ENCODE results near the gene NAAA. TPM values are rescaled to one million over a fixed set of nuclear protein-coding genes. Genes with fewer than 3 reads are reported as not detected.

The NAAA gene
- total RNA-seq, 6 experiments from 2014 or later, result 27.1 to 33.8 (median 30.4) TPM

- peaks cover 16% of the 10 kb centered on the region for H3K27me3 Mint-ChIP-seq (ENCODE audit: insufficient read depth)
- H3K9me3 Mint-ChIP-seq, result no peaks in the 10 kb centered on the region
- H3K4me3 Mint-ChIP-seq, result no peak overlapping the region
Measured at GRCh38 chr4:75904076-75904475, 36.7 kb downstream of the NAAA start.

GRCh38 chr4:75902352-75902751 is 38.5 kb downstream of the NAAA start, which contains the start of gene PPEF2:
Gene PPEF2, minus strand, starts transcription at chr4:75902452. Its CDS starts 6,127 bp downstream, at chr4:75896325.
- Mint-ChIP-seq H3K36me3 (ENCODE audit: low read depth) (no peaks in the 10 kb centered on the region), H3K27ac (no peak within 1 kb of the TSS), H3K9me3 (no peaks in the 10 kb centered on the region), H3K4me1 (ENCODE audit: low read depth) (no peaks in the 10 kb centered on the region), H3K4me3 (no peak within 1 kb of the TSS), H3K27me3 (ENCODE audit: insufficient read depth) (peaks cover 15% of the 10 kb centered on the region)
- DNase-seq, result no peak
- no peak for TF ChIP-seq CTCF (IDR thresholded peaks at IDR 0.05)

More at GRCh38 chr4:75904076-75904475, 36.7 kb downstream of the NAAA start:
- no peak for TF ChIP-seq CTCF (IDR thresholded peaks at IDR 0.05)
- Mint-ChIP-seq H3K27ac (no peak overlapping the region), H3K36me3 (ENCODE audit: low read depth) (no peaks in the 10 kb centered on the region), H3K4me1 (ENCODE audit: low read depth) (peaks cover 6% of the 10 kb centered on the region; the same call in 1 of the 2 replicates)
- no peak for DNase-seq

- no peak for TF ChIP-seq CTCF (IDR thresholded peaks at IDR 0.05)
- no peaks in the 10 kb centered on the region for H3K36me3 Mint-ChIP-seq (ENCODE audit: low read depth)
- no peak overlapping the region for H3K27ac Mint-ChIP-seq
- H3K4me3 Mint-ChIP-seq, result no peak overlapping the region
- DNase-seq, result no peak
- no peaks in the 10 kb centered on the region for H3K4me1 Mint-ChIP-seq (ENCODE audit: low read depth)
- peaks cover 10% of the 10 kb centered on the region for H3K27me3 Mint-ChIP-seq (ENCODE audit: insufficient read depth)
- no peaks in the 10 kb centered on the region for H3K9me3 Mint-ChIP-seq
Measured at GRCh38 chr4:75898536-75898935, 42.3 kb downstream of the NAAA start.

- Mint-ChIP-seq H3K4me1 (ENCODE audit: low read depth) (no peaks in the 10 kb centered on the region), H3K27ac (no peak overlapping the region), H3K4me3 (no peak overlapping the region), H3K36me3 (ENCODE audit: low read depth) (no peaks in the 10 kb centered on the region), H3K27me3 (ENCODE audit: insufficient read depth) (peaks cover 6% of the 10 kb centered on the region), H3K9me3 (no peaks in the 10 kb centered on the region)
- no peak for DNase-seq
- TF ChIP-seq CTCF (IDR thresholded peaks at IDR 0.05), result peak; percentile 90
Measured at GRCh38 chr4:75895744-75896314, 45.0 kb downstream of the NAAA start.

GRCh38 chr4:75892508-75892907 is 48.3 kb downstream of the NAAA start:
- no peak overlapping the region for H3K27ac Mint-ChIP-seq
- TF ChIP-seq CTCF (IDR thresholded peaks at IDR 0.05), result peak; percentile 57
- no peaks in the 10 kb centered on the region for H3K9me3 Mint-ChIP-seq
- H3K4me1 Mint-ChIP-seq (ENCODE audit: low read depth), result no peaks in the 10 kb centered on the region
- peaks cover 24% of the 10 kb centered on the region for H3K27me3 Mint-ChIP-seq (ENCODE audit: insufficient read depth)
- H3K36me3 Mint-ChIP-seq (ENCODE audit: low read depth), result no peaks in the 10 kb centered on the region
- no peak overlapping the region for H3K4me3 Mint-ChIP-seq
- no peak for DNase-seq
